Activated naive CD8-positive, alpha-beta T cell treated with anti-CD3 and anti-CD28 coated beads, Interleukin-2, amount 10 ng/mL, durations not matched to agents 7 days and 5 days (primary cell): Measurements from ENCODE around the gene CEP43. TPM values are rescaled to one million over a fixed set of nuclear protein-coding genes. Genes with fewer than 3 reads are reported as not detected.

Source experiments
- ATAC-seq: fragments of 150-1000 bp; cut with Tn5 transposase; one replicate; pipeline ENCODE4 v1.10.0; 2021; ENCODE audit warnings: low read depth, moderate library complexity
- POLR2A ChIA-PET: fragments of 350-600 bp; sonication (Branson Sonifier 250); formaldehyde crosslinking; loops from one replicate; lab custom pipeline; 2021; ENCODE audit warnings: antibody characterized with exemption; lab: Charles Lee
- DNase-seq: peaks from one replicate; pipeline ENCODE4 v3.0.0; 2021
- H3K27ac Mint-ChIP-seq: one replicate; pipeline ENCODE4 v1.8.0; 2022; ENCODE audit warnings: mild to moderate bottlenecking, mixed read lengths
- H3K27me3 Mint-ChIP-seq: one replicate; pipeline ENCODE4 v1.8.0; 2022; ENCODE audit warnings: mild to moderate bottlenecking, moderate library complexity, mixed read lengths
- H3K36me3 Mint-ChIP-seq: one replicate; pipeline ENCODE4 v1.8.0; 2021; ENCODE audit warnings: mild to moderate bottlenecking, mixed read lengths
- H3K4me1 Mint-ChIP-seq: one replicate; pipeline ENCODE4 v1.8.0; 2021; ENCODE audit warnings: mixed read lengths
- H3K4me3 Mint-ChIP-seq: one replicate; pipeline ENCODE4 v1.8.0; 2022; ENCODE audit warnings: mild to moderate bottlenecking, moderate library complexity, mixed read lengths
- H3K9me3 Mint-ChIP-seq: one replicate; pipeline ENCODE4 v1.8.0; 2021; ENCODE audit warnings: mixed read lengths
- total RNA-seq, 2 experiments: library from RNA; stranded (reverse); gene quantifications; one replicate each; pipeline ENCODE4 v1.2.3, GENCODE V29; 2021

Gene CEP43
- total RNA-seq, 2 experiments from 2014 or later = 23.3 to 26.3 TPM

- no peaks in the 10 kb centered on the region for H3K27me3 Mint-ChIP-seq
- H3K9me3 Mint-ChIP-seq = no peaks in the 10 kb centered on the region
- peak within 1 kb of the TSS; percentile 99 for H3K27ac Mint-ChIP-seq
- POLR2A ChIA-PET = interaction anchor here (0.6 to 2.6 kb wide), 10 partner anchors 10 to 167 kb away, joined by 3 to 22 read pairs (median 4); partner anchors contain the start of genes CCR6 and CEP43
- peaks cover 2% of the 10 kb centered on the region for H3K36me3 Mint-ChIP-seq
- ATAC-seq = peak; percentile 79
- DNase-seq = peak; percentile 100
- peaks cover 43% of the 10 kb centered on the region for H3K4me1 Mint-ChIP-seq
- H3K4me3 Mint-ChIP-seq = peak within 1 kb of the TSS; percentile 92
These were observed 42.6 kb upstream of the CEP43 start, which contains the start of gene RNASET2 for GRCh38 chr6:166956444-166957086. TSS of gene RNASET2 (minus strand) at chr6:166956550. CDS start at chr6:166956182, 368 bp downstream.

GRCh38 chr6:166957087-166957804 lies 42.0 kb upstream of the CEP43 start:
- ATAC-seq (peak; percentile 44), DNase-seq (peak; percentile 82)
- Mint-ChIP-seq H3K27me3 (no peaks in the 10 kb centered on the region), H3K36me3 (peaks cover 2% of the 10 kb centered on the region), H3K4me1 (peaks cover 40% of the 10 kb centered on the region), H3K9me3 (no peaks in the 10 kb centered on the region), H3K4me3 (peak overlapping the region; percentile 92), H3K27ac (peak overlapping the region; percentile 99)
- POLR2A ChIA-PET = interaction anchor here (0.6 to 2.6 kb wide), 8 partner anchors 27 to 166 kb away, joined by 3 to 22 read pairs (median 4); partner anchors contain the start of genes CCR6 and CEP43

GRCh38 chr6:166957805-166958076 lies 41.5 kb upstream of the CEP43 start:
- H3K27me3 Mint-ChIP-seq = no peaks in the 10 kb centered on the region
- peak overlapping the region; percentile 92 for H3K4me3 Mint-ChIP-seq
- no peak for ATAC-seq
- peak overlapping the region; percentile 99 for H3K27ac Mint-ChIP-seq
- peaks cover 40% of the 10 kb centered on the region for H3K4me1 Mint-ChIP-seq
- DNase-seq = no peak
- H3K36me3 Mint-ChIP-seq = peaks cover 4% of the 10 kb centered on the region
- H3K9me3 Mint-ChIP-seq = peaks cover 2% of the 10 kb centered on the region
- POLR2A ChIA-PET = interaction anchor here (1.1 to 2.6 kb wide), 2 partner anchors 41 to 50 kb away, joined by 5 to 14 read pairs; partner anchors contain the start of gene CEP43

- H3K27ac Mint-ChIP-seq = peak overlapping the region; percentile 99
- POLR2A ChIA-PET = interaction anchor here (0.7 to 2.6 kb wide), 6 partner anchors 10 to 456 kb away, joined by 3 to 20 read pairs (median 3); partner anchors contain the start of gene CEP43
- H3K36me3 Mint-ChIP-seq = peaks cover 4% of the 10 kb centered on the region
- H3K4me1 Mint-ChIP-seq = peaks cover 35% of the 10 kb centered on the region
- DNase-seq = peak; percentile 42
- peak overlapping the region; percentile 92 for H3K4me3 Mint-ChIP-seq
- ATAC-seq = peak; percentile 20
- peaks cover 8% of the 10 kb centered on the region for H3K9me3 Mint-ChIP-seq
- no peaks in the 10 kb centered on the region for H3K27me3 Mint-ChIP-seq
These were observed 40.0 kb upstream of the CEP43 start for GRCh38 chr6:166958926-166959861.

- Mint-ChIP-seq H3K4me1 (peaks cover 33% of the 10 kb centered on the region), H3K27ac (peak overlapping the region; percentile 99), H3K4me3 (peak overlapping the region; percentile 92), H3K27me3 (no peaks in the 10 kb centered on the region), H3K36me3 (peaks cover 4% of the 10 kb centered on the region), H3K9me3 (peaks cover 11% of the 10 kb centered on the region)
- POLR2A ChIA-PET = interaction anchor here (0.9 to 2.6 kb wide), 4 partner anchors 9 to 39 kb away, joined by 3 to 20 read pairs (median 4); partner anchors contain the start of gene CEP43
- ATAC-seq (no peak), DNase-seq (no peak)
These were observed 39.1 kb upstream of the CEP43 start for GRCh38 chr6:166959911-166960608.

- no peak for ATAC-seq
These were observed 38.6 kb upstream of the CEP43 start for GRCh38 chr6:166960609-166960978.

GRCh38 chr6:166966268-166966667 lies 32.9 kb upstream of the CEP43 start:
- peaks cover 19% of the 10 kb centered on the region for H3K9me3 Mint-ChIP-seq
- H3K36me3 Mint-ChIP-seq = peaks cover 35% of the 10 kb centered on the region
- POLR2A ChIA-PET = interaction anchor here (0.7 kb wide), 1 partner anchor 10 kb away, joined by 3 read pairs; the partner anchor contains the start of gene RNASET2
- no peaks in the 10 kb centered on the region for H3K27me3 Mint-ChIP-seq
- DNase-seq = no peak
- H3K4me1 Mint-ChIP-seq = peaks cover 11% of the 10 kb centered on the region
- no peak overlapping the region for H3K4me3 Mint-ChIP-seq
- no peak overlapping the region for H3K27ac Mint-ChIP-seq
- no peak for ATAC-seq

More at GRCh38 chr6:166960609-166960978, 38.6 kb upstream of the CEP43 start:
- Mint-ChIP-seq H3K4me3 (no peak overlapping the region), H3K27me3 (no peaks in the 10 kb centered on the region), H3K36me3 (peaks cover 2% of the 10 kb centered on the region), H3K27ac (no peak overlapping the region), H3K4me1 (peaks cover 29% of the 10 kb centered on the region), H3K9me3 (peaks cover 12% of the 10 kb centered on the region)
- no peak for DNase-seq
- POLR2A ChIA-PET = interaction anchor here (2.6 kb wide), 1 partner anchor 38 kb away, joined by 20 read pairs; the partner anchor contains the start of gene CEP43

GRCh38 chr6:166969390-166970002 lies 29.7 kb upstream of the CEP43 start:
- H3K27me3 Mint-ChIP-seq = no peaks in the 10 kb centered on the region
- POLR2A ChIA-PET = interaction anchor here (0.8 to 1.0 kb wide), 2 partner anchors 10 to 19 kb away, joined by 3 to 5 read pairs; no protein-coding TSS in a partner anchor
- peak overlapping the region; percentile 4 for H3K27ac Mint-ChIP-seq
- H3K9me3 Mint-ChIP-seq = peaks cover 9% of the 10 kb centered on the region
- peaks cover 52% of the 10 kb centered on the region for H3K36me3 Mint-ChIP-seq
- peaks cover 11% of the 10 kb centered on the region for H3K4me1 Mint-ChIP-seq
- no peak for ATAC-seq
- no peak for DNase-seq
- H3K4me3 Mint-ChIP-seq = peak overlapping the region; percentile 28

GRCh38 chr6:166970091-166970490 lies 29.1 kb upstream of the CEP43 start:
- peaks cover 8% of the 10 kb centered on the region for H3K9me3 Mint-ChIP-seq
- POLR2A ChIA-PET = no interaction called here
- peaks cover 57% of the 10 kb centered on the region for H3K36me3 Mint-ChIP-seq
- H3K27me3 Mint-ChIP-seq = no peaks in the 10 kb centered on the region
- H3K4me3 Mint-ChIP-seq = no peak overlapping the region
- peaks cover 11% of the 10 kb centered on the region for H3K4me1 Mint-ChIP-seq
- no peak overlapping the region for H3K27ac Mint-ChIP-seq
- ATAC-seq = no peak
- DNase-seq = no peak

- ATAC-seq (no peak), DNase-seq (no peak)
- POLR2A ChIA-PET = no interaction called here
- peaks cover 60% of the 10 kb centered on the region for H3K36me3 Mint-ChIP-seq
- no peak overlapping the region for H3K27ac Mint-ChIP-seq
- H3K27me3 Mint-ChIP-seq = no peaks in the 10 kb centered on the region
- no peak overlapping the region for H3K4me3 Mint-ChIP-seq
- peaks cover 7% of the 10 kb centered on the region for H3K9me3 Mint-ChIP-seq
- peaks cover 11% of the 10 kb centered on the region for H3K4me1 Mint-ChIP-seq
These were observed 28.4 kb upstream of the CEP43 start for GRCh38 chr6:166970776-166971175.

GRCh38 chr6:166971271-166971670 lies 27.9 kb upstream of the CEP43 start:
- ATAC-seq (no peak), DNase-seq (no peak)
- no peak overlapping the region for H3K27ac Mint-ChIP-seq
- H3K4me1 Mint-ChIP-seq = peaks cover 11% of the 10 kb centered on the region
- H3K27me3 Mint-ChIP-seq = no peaks in the 10 kb centered on the region
- H3K36me3 Mint-ChIP-seq = peaks cover 60% of the 10 kb centered on the region
- POLR2A ChIA-PET = no interaction called here
- H3K4me3 Mint-ChIP-seq = no peak overlapping the region
- peaks cover 5% of the 10 kb centered on the region for H3K9me3 Mint-ChIP-seq

- POLR2A ChIA-PET = no interaction called here
- H3K27me3 Mint-ChIP-seq = no peaks in the 10 kb centered on the region
- no peak overlapping the region for H3K27ac Mint-ChIP-seq
- no peak for DNase-seq
- H3K36me3 Mint-ChIP-seq = peaks cover 55% of the 10 kb centered on the region
- no peak for ATAC-seq
- peaks cover 2% of the 10 kb centered on the region for H3K9me3 Mint-ChIP-seq
- H3K4me1 Mint-ChIP-seq = peaks cover 11% of the 10 kb centered on the region
- no peak overlapping the region for H3K4me3 Mint-ChIP-seq
These were observed 27.1 kb upstream of the CEP43 start for GRCh38 chr6:166972101-166972500.
